NCI-H2029 (cell line): ENCODE measurements around the gene RNF166.

Experiments used
- DNase-seq: peaks from one replicate; lab custom pipeline; 2025; lab: John Stamatoyannopoulos, UW

The RNF166 gene

GRCh38 chr16:88739139-88739976 lies 33.1 kb upstream of the RNF166 start:
- no peak for DNase-seq

- no peak for DNase-seq
Observed at GRCh38 chr16:88738151-88739084, 32.2 kb upstream of the RNF166 start.

DNA sequence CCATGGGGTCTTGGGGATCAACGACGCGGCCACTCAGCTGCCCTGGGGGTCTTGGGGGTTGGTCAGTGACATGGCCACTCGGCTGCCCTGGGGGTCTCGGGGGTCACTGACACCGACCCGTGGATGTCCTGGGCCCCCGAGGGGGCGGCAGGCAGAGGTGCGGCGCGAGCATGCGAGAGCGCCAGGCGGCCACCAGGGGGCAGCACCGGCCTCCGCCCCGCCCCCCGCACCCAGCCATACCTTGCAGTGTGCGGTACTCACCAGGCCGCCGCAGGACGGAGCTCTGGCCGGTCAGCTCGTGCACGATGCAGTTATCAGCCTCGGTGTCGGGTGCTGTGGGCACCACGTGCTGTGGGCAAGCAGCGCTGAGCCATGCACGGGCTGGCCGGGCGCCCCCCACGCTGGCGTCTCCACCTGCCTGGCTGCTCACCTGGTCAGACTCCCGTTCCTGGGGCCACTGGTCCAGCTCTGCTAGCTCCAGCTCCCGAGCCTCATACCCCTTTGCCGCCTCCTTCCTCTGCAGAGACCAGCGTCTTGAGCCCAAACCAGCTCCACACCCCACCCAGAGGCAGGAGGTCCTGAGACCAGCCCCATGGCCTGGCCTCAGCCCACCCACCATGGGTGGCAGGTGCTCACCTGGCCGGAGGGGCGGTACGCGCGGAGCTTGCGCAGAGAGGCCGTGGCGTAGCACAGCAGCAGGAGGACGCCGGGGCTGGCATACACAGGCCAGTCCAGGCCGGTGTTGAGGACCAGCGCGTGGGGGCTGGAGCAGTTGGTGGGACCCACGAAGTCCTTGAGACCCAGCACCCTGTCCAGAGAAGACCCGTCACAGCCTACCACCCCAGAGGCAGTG lies 31.3 kb upstream of the RNF166 start:
- DNase-seq, result peak; percentile 17

DNA sequence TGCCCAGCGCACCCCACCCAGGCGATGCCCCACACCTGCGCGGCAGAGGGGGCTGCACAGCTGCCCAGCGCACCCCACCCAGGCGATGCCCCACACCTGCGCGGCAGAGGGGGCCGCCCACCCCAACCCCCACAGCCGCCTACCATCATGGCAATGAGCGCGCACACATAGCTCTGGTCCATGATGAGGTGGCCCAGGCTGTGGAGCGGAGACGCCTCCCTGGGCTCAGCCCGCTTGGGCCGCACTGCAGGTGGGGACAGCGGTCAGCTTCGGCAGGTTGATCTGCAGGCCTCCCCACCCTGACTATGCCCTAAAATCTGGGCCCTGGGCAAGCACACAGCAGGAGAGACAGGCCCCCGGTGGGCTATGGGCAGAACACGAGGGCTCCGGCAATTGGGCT lies 30.3 kb upstream of the RNF166 start:
- no peak for DNase-seq

GRCh38 chr16:88736088-88736487 lies 29.9 kb upstream of the RNF166 start:
- no peak for DNase-seq

- DNase-seq, result no peak
Observed at GRCh38 chr16:88735616-88736015, 29.4 kb upstream of the RNF166 start.

- no peak for DNase-seq
Observed at GRCh38 chr16:88735121-88735520, 28.9 kb upstream of the RNF166 start.

DNA sequence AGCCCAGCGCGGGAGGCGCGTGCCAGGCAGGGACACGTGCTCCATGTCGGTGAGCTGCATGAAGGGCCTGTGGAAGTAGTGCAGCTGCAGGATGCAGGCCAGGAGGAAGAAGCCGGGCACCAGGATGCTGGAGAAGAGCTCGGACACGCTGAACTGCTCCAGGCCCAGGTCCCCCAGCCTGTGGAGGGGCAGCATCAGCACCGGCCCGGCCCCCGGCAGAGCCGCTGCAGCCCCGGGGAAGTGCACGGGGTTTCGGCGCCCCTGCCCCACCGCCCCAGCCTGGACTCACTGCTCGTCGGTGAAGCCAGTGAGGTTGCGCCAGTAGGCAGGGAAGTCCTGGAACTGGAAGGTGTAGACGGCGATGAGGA lies 28.1 kb upstream of the RNF166 start:
- no peak for DNase-seq

DNA sequence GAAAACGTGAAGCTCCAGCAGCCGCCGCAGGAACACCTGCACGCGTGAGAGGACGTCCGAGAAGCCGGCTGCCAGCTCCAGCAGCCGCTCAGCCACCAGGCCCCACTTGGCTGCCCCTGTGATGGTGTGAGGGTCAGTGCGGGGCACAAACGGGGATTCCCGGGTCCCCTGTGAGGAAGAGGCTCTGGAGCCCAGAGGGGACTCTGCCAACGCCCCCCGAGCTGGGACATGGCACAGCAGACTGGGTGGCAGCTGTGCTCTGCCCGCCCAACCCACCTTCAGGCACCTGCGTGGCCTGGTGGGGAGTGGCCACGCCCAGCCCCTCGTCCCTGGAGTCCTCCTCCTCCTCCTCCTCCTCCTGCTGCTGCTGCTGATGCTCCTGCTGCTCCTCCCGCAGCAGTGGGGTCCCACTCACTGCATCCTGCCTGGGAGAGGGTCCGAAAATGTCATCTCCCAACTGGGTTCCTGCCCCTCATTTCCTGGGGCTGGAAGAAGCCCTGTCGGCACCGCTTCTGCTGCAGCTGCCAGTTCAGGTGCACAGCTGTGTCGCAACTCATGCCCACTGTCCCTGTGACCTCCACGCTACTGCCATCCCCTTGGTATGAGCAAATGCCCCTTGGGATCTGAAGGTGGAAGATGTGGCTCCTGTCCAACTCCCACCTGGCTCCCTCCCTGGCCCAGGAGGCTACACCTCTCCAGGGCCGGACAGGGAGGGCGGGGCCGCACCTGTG lies 27.6 kb upstream of the RNF166 start:
- DNase-seq, result no peak

- DNase-seq, result no peak
Observed at GRCh38 chr16:88732961-88733294, 26.7 kb upstream of the RNF166 start.

DNA sequence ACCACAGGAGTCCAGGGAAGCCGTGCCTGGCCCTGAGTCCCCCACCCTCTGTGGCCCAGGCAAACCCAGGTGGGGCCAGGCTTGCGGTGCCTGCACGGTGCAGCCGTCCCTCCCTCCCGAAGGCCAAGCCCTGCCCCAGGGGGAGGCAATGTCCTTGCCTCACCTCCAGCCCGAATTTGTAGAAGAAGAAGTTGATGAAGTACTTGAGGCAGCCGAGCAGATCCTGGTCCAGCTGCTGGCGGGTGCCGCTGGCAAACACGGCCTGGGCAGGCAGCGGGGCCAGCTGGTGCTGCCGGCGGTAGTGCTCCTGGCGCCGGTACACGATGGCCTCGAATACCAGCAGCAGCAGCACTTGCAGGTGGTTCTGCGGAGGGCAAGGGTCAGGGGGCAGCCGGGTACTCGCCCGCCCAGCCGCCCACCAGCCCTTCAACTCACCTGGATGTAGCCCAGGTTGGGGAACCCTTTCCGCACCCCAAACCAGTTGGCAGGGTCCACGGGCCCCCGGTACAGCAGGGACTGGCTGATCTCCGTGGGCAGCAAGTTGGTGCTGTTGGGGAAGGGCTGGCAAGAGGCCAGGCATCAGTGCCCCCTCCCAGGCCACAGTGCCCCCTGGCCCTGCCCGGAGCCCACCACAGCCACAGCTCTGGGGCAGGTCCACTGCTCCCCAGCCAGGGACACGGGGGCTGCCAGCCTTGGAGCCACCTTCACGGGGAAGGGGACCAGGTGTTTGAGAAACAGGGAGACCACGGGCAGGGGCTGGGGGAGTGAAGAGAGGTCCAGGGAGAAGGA lies 26.2 kb upstream of the RNF166 start:
- DNase-seq, result no peak

DNA sequence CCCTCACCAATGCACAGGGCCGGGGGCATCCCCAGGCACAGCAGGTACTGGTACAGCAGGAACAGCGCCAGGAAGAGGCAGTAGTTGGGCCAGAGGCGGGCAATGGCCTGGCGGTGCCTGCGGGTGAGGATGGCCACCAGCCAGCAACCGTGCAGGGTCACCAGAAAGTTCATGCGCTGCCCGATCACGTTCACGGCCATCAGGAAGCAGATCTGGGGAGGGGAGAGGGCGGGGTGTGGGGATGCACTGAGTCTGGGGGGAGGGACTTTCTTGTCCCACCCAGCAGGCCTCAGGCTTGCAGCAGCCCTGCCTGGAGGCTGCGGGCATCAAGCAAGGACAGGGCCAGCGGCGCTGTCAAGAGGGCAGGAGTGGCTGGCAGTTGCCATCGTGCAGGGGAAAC lies 25.5 kb upstream of the RNF166 start:
- DNase-seq, result no peak

GRCh38 chr16:88730632-88731607 lies 24.7 kb upstream of the RNF166 start:
- no peak for DNase-seq

GRCh38 chr16:88727871-88728270 lies 21.7 kb upstream of the RNF166 start:
- peak; percentile 15 for DNase-seq

DNA sequence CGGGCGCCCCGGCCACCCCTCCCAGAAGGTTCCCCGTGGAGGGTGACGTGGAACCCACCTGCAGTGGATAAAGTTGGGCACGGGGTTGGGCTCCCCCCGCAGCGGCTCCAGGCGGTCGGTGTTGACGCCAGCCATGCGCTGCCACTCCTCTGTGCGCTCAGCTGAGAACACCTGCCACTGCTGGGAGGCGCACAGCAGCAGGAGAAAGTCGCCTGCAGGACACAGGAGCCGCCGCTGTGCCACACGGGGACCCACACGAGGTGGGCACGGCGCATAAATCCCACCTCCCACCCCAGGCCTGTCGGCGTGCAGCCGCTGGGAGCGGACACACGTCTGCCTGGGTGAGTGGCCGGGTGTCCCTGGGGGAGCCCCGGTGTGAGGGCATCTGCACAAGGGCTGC lies 20.8 kb upstream of the RNF166 start:
- no peak for DNase-seq

- no peak for DNase-seq
Observed at GRCh38 chr16:88726408-88726749, 20.2 kb upstream of the RNF166 start.

DNA sequence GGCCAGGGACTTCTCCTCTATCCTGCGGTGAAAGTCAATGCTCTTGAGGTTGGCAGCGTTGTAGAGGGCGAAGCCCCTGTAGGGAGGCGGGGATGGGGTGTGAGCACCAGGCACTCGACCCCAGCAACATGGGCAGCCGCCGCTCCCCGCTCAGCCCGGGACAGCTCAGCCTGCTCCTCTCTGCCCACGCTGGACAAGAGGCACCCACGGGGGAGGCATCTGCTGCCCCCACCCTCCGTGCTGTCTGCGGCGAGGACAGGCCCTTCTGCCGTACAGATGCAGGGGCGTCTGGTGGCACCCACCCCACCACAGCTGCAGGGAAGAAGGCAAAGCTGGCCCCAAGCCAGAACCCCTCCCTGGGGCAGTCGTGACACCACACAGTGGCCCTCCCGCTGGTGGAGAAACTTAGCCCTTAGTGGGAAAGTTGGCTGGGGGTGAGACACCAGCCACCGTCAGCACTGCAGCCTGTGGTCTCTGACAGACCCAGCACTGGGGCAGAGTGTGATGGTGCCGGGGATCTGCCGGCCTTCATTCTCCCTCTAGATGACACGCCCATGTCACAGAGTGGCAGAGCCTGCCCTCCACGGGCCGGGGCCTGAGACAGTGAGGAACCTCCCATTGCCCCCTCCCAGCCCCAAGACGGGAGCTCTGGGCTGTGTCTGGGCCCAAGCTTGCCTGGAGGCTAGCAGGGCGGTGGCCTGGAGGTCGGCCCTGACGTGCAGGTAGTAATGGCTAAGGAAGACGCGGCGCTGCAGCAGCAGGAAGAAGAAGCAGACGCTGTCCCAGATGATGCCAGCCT lies 19.6 kb upstream of the RNF166 start:
- DNase-seq, result no peak

GRCh38 chr16:88724855-88725555 lies 18.8 kb upstream of the RNF166 start:
- no peak for DNase-seq
